Mucosa of stomach (tissue), 1 donor: ENCODE data around the gene RGL1.

Experiments used
- H3K27me3 ChIP-seq: one replicate; pipeline ENCODE4 v1.7.0; 2013; ENCODE audit warnings: mild to moderate bottlenecking, low read length; ENCODE audit not compliant: control insufficient read depth, insufficient read depth
- H3K36me3 ChIP-seq: one replicate; pipeline ENCODE4 v1.7.0; 2013; ENCODE audit warnings: low read length; ENCODE audit not compliant: control insufficient read depth, insufficient read depth
- H3K4me1 ChIP-seq: one replicate; pipeline ENCODE4 v1.7.0; 2013; ENCODE audit warnings: mild to moderate bottlenecking, low read length; ENCODE audit not compliant: control insufficient read depth, insufficient read depth
- H3K4me3 ChIP-seq: one replicate; pipeline ENCODE4 v1.7.0; 2013; ENCODE audit warnings: low read length
- H3K9ac ChIP-seq: one replicate; pipeline ENCODE4 v1.7.0; 2013; ENCODE audit warnings: mild to moderate bottlenecking, low read length, moderate library complexity
- H3K9me3 ChIP-seq: one replicate; pipeline ENCODE4 v1.7.0; 2013; ENCODE audit warnings: mild to moderate bottlenecking, low read length, moderate library complexity; ENCODE audit not compliant: control insufficient read depth
- donor health status: Pancreatic carcinoma.

Gene RGL1

DNA sequence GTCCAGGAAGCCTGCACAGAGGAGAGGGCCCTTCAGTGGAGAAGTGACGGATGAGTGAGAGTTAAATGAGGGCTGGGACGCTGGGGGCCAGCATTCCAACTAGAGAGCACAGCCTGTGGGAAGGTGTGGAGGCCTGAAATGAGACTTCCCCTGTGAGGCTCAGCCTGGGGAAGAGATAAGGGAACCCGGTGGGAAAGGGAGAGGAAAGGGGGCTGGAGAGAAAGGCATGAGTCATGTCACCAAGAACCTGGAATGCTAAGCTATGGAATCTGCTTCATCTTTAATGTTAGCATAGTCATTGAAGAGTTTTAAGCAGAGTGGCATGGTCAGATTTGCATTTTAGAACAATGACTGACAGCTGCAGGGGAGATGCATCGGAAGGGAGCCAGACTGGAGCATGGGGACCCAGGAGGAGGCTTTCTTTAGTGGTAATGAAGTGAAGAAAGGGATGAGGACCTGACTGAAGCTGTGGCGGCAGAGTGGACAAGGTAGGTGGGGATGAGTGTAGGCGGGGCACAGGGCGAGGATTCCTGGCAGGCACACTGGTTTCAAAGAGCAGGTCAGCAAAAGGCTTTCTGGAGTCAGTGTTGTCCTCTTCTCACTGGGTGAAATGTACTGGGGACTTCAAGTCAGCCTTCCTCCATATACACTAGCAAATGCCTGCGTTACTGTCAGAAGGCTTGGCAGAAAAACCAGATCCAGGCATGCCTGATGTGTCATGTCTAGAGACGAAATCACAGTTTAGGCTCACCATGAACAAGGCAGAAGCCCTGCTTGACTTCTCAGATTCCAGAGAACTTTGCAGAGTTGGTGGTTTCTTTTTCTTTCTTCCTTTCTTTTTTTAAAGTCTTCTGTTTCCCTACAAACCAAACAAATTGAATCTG lies 8.0 kb downstream of the RGL1 start:
- Histone ChIP-seq H3K27me3 (no peaks in the 10 kb centered on the region), H3K9me3 (no peaks in the 10 kb centered on the region), H3K9ac (no peak overlapping the region), H3K4me3 (no peak overlapping the region), H3K4me1 (peaks cover 6% of the 10 kb centered on the region), H3K36me3 (no peaks in the 10 kb centered on the region)

- peaks cover 6% of the 10 kb centered on the region for H3K4me1 ChIP-seq
- H3K27me3 ChIP-seq: no peaks in the 10 kb centered on the region
- no peaks in the 10 kb centered on the region for H3K36me3 ChIP-seq
- no peak overlapping the region for H3K4me3 ChIP-seq
- no peaks in the 10 kb centered on the region for H3K9me3 ChIP-seq
- no peak overlapping the region for H3K9ac ChIP-seq
These were observed 9.3 kb downstream of the RGL1 start for GRCh38 chr1:183814121-183814681.

DNA sequence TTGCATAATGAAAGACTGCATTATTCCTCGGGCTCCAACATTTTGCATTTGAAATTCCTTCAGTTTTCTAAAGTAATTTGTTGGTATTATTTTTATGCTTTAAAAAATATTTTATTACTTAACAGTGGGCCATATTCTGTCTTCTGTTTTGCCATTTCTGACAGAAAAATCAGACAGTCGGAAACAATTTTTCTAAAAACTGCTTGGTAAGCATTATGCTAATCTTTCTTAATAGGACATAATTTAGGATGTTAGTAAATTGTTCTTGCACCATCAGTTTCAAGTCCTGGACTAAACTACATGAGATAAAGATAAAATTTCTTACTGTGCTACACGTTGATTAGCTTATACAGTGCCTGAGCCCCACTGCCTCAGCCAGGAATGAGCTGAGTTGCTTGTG lies 11.2 kb downstream of the RGL1 start:
- Histone ChIP-seq H3K27me3 (no peaks in the 10 kb centered on the region), H3K36me3 (no peaks in the 10 kb centered on the region), H3K9ac (no peak overlapping the region), H3K4me3 (no peak overlapping the region), H3K4me1 (peaks cover 6% of the 10 kb centered on the region), H3K9me3 (no peaks in the 10 kb centered on the region)

DNA sequence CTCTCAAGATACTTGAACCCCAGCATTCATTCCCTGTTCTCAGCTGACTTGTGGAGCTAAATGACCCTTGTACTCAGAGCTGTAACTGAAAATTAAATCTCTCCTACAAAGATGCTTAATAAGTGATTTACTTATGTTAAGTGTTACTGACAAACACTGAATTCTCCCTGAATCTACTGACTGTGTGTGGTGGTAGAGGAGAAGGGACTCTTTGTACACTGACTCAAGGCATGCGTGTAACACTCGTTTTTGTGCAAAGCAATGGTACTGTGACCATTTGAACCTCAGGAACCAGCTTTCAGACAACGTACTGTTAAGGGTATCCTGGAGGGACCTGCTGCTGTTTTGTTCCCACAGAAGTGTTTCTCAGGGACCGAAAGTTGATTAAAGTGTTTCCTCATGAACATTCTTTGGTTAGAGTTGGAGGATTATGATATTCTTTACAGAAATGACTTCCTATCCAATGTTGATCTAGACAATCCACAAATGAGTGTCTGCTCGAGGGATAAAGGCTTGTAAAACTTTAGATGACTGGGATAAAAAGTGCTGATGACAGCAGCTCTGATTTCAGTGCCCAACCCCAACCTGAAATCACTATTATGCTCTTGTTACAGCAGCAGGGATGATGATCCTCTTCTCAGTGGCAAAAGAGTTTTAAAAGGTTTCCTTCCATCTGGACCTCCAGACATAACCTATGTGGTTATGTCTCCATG lies 12.8 kb downstream of the RGL1 start:
- H3K36me3 ChIP-seq: no peaks in the 10 kb centered on the region
- H3K4me1 ChIP-seq: peaks cover 5% of the 10 kb centered on the region
- H3K4me3 ChIP-seq: no peak overlapping the region
- no peaks in the 10 kb centered on the region for H3K27me3 ChIP-seq
- no peaks in the 10 kb centered on the region for H3K9me3 ChIP-seq
- H3K9ac ChIP-seq: no peak overlapping the region

GRCh38 chr1:183819059-183819458 lies 14.1 kb downstream of the RGL1 start:
- Histone ChIP-seq H3K9me3 (no peaks in the 10 kb centered on the region), H3K36me3 (no peaks in the 10 kb centered on the region), H3K9ac (no peak overlapping the region), H3K4me3 (no peak overlapping the region), H3K4me1 (no peaks in the 10 kb centered on the region), H3K27me3 (no peaks in the 10 kb centered on the region)

GRCh38 chr1:183821309-183821888 lies 16.5 kb downstream of the RGL1 start:
- Histone ChIP-seq H3K9ac (no peak overlapping the region), H3K27me3 (no peaks in the 10 kb centered on the region), H3K36me3 (no peaks in the 10 kb centered on the region), H3K4me3 (no peak overlapping the region), H3K9me3 (no peaks in the 10 kb centered on the region), H3K4me1 (no peaks in the 10 kb centered on the region)

GRCh38 chr1:183821889-183822611 lies 17.1 kb downstream of the RGL1 start:
- no peak overlapping the region for H3K9ac ChIP-seq

GRCh38 chr1:183824291-183824690 lies 19.4 kb downstream of the RGL1 start:
- H3K4me1 ChIP-seq: no peaks in the 10 kb centered on the region
- no peak overlapping the region for H3K9ac ChIP-seq
- H3K27me3 ChIP-seq: no peaks in the 10 kb centered on the region
- no peak overlapping the region for H3K4me3 ChIP-seq
- H3K9me3 ChIP-seq: no peaks in the 10 kb centered on the region
- no peaks in the 10 kb centered on the region for H3K36me3 ChIP-seq

More at GRCh38 chr1:183821889-183822611, 17.1 kb downstream of the RGL1 start:
- Histone ChIP-seq H3K27me3 (no peaks in the 10 kb centered on the region), H3K4me1 (no peaks in the 10 kb centered on the region), H3K4me3 (no peak overlapping the region), H3K9me3 (no peaks in the 10 kb centered on the region), H3K36me3 (no peaks in the 10 kb centered on the region)

DNA sequence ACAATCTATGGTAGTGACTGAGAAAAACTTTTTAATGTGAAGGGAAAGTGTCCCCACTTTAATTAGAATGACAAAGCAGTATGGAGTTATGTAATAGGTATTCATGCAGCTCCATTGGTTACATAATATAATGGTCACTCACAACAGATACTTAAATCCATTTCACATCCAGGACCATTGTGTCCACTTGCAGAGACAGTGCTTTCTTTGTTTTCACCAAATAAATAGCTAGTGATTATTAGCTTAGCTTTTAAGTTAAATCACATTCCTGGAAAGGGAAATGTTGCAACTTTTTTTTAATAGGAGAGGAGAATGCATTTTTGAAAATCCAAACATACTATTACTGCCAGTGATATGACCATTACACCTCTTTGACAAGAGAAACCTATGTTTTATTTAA lies 22.9 kb downstream of the RGL1 start:
- Histone ChIP-seq H3K9ac (no peak overlapping the region), H3K4me1 (no peaks in the 10 kb centered on the region)

GRCh38 chr1:183830389-183830788 lies 25.5 kb downstream of the RGL1 start:
- Histone ChIP-seq H3K4me3 (no peak overlapping the region), H3K36me3 (no peaks in the 10 kb centered on the region), H3K9ac (no peak overlapping the region), H3K9me3 (no peaks in the 10 kb centered on the region), H3K4me1 (peaks cover 5% of the 10 kb centered on the region), H3K27me3 (no peaks in the 10 kb centered on the region)

More for the DNA sequence above, 22.9 kb downstream of the RGL1 start:
- Histone ChIP-seq H3K27me3 (no peaks in the 10 kb centered on the region), H3K36me3 (no peaks in the 10 kb centered on the region), H3K9me3 (no peaks in the 10 kb centered on the region), H3K4me3 (no peak overlapping the region)

GRCh38 chr1:183831311-183831710 lies 26.4 kb downstream of the RGL1 start:
- Histone ChIP-seq H3K36me3 (no peaks in the 10 kb centered on the region), H3K4me3 (no peak overlapping the region), H3K4me1 (peaks cover 5% of the 10 kb centered on the region), H3K9ac (no peak overlapping the region), H3K9me3 (no peaks in the 10 kb centered on the region), H3K27me3 (no peaks in the 10 kb centered on the region)
